BE2C (cell line): ENCODE measurements around the gene IFI6.
"Not testable (repeated sequence)": the region's sequence is repeated elsewhere in the genome, so short reads cannot be mapped to it uniquely, and the experiment has no call there.

Experiments
- DNase-seq: peaks from one replicate; pipeline ENCODE4 v3.0.0-alpha.2; 2020
- H3K27me3 ChIP-seq: fragments of 250-450 bp; sonication (Bioruptor Pico); 2 replicates; pipeline ENCODE4 v1.5.1; 2020; ENCODE audit warnings: mild to moderate bottlenecking
- H3K36me3 ChIP-seq: fragments of 250-450 bp; sonication (Bioruptor Pico); 2 replicates; pipeline ENCODE4 v1.5.1; 2020; ENCODE audit warnings: mild to moderate bottlenecking
- H3K4me1 ChIP-seq: fragments of 250-450 bp; sonication (Bioruptor Pico); 2 replicates; pipeline ENCODE4 v1.5.1; 2020
- H3K4me3 ChIP-seq: 2 replicates; pipeline ENCODE4 v1.5.1; 2011; ENCODE audit warnings: low read depth, low read length
- H3K9me3 ChIP-seq: fragments of 250-450 bp; sonication (Bioruptor Pico); 2 replicates; pipeline ENCODE4 v1.5.1; 2020
- CTCF ChIP-seq: IDR thresholded peaks from 2 replicates; pipeline ENCODE4 v1.5.1; 2012; ENCODE audit warnings: mild to moderate bottlenecking, low read depth, low read length

Gene IFI6

GRCh38 chr1:27687906-27688305, 15.9 kb upstream of the IFI6 start:
- no peak for TF ChIP-seq CTCF
- Histone ChIP-seq H3K36me3 (no peaks in the 10 kb centered on the region), H3K9me3 (no peaks in the 10 kb centered on the region), H3K27me3 (no peaks in the 10 kb centered on the region), H3K4me3 (no peak overlapping the region), H3K4me1 (no peaks in the 10 kb centered on the region)
- no peak for DNase-seq

- no peak for TF ChIP-seq CTCF
- no peaks in the 10 kb centered on the region for H3K36me3 ChIP-seq
- H3K9me3 ChIP-seq = no peaks in the 10 kb centered on the region
- H3K4me3 ChIP-seq = no peak overlapping the region
- H3K27me3 ChIP-seq = no peaks in the 10 kb centered on the region
- DNase-seq = no peak
- no peaks in the 10 kb centered on the region for H3K4me1 ChIP-seq
Observed at GRCh38 chr1:27686223-27686990, 14.4 kb upstream of the IFI6 start.

GRCh38 chr1:27684176-27684575, 12.2 kb upstream of the IFI6 start:
- TF ChIP-seq CTCF = no peak
- no peak overlapping the region for H3K4me3 ChIP-seq

GRCh38 chr1:27682351-27682944, 10.5 kb upstream of the IFI6 start:
- TF ChIP-seq CTCF = no peak
- H3K4me1 ChIP-seq = no peaks in the 10 kb centered on the region
- no peak overlapping the region for H3K4me3 ChIP-seq
- DNase-seq = no peak
- no peaks in the 10 kb centered on the region for H3K9me3 ChIP-seq
- H3K36me3 ChIP-seq = no peaks in the 10 kb centered on the region
- H3K27me3 ChIP-seq = no peaks in the 10 kb centered on the region

More at GRCh38 chr1:27684176-27684575, 12.2 kb upstream of the IFI6 start:
- no peak for DNase-seq
- H3K9me3 ChIP-seq = no peaks in the 10 kb centered on the region
- no peaks in the 10 kb centered on the region for H3K27me3 ChIP-seq
- H3K36me3 ChIP-seq = no peaks in the 10 kb centered on the region
- no peaks in the 10 kb centered on the region for H3K4me1 ChIP-seq

GRCh38 chr1:27681580-27681979, 9.6 kb upstream of the IFI6 start:
- not testable (repeated sequence) for H3K27me3 ChIP-seq, H3K4me1 ChIP-seq, H3K4me3 ChIP-seq, H3K36me3 ChIP-seq, DNase-seq, H3K9me3 ChIP-seq

- DNase-seq, H3K4me1 ChIP-seq, H3K9me3 ChIP-seq, H3K36me3 ChIP-seq, H3K27me3 ChIP-seq, H3K4me3 ChIP-seq: not testable (repeated sequence)
Observed at GRCh38 chr1:27680225-27680791, 8.3 kb upstream of the IFI6 start.

- H3K4me3 ChIP-seq = no peak overlapping the region
- H3K4me1 ChIP-seq = no peaks in the 10 kb centered on the region
- no peaks in the 10 kb centered on the region for H3K27me3 ChIP-seq
Observed at GRCh38 chr1:27678747-27679146, 6.8 kb upstream of the IFI6 start.

More at GRCh38 chr1:27678747-27679146, 6.8 kb upstream of the IFI6 start:
- no peaks in the 10 kb centered on the region for H3K9me3 ChIP-seq
- TF ChIP-seq CTCF = no peak
- no peak for DNase-seq
- H3K36me3 ChIP-seq = no peaks in the 10 kb centered on the region
